Measurements from ENCODE around the gene NDRG3.

Gene NDRG3

DNA sequence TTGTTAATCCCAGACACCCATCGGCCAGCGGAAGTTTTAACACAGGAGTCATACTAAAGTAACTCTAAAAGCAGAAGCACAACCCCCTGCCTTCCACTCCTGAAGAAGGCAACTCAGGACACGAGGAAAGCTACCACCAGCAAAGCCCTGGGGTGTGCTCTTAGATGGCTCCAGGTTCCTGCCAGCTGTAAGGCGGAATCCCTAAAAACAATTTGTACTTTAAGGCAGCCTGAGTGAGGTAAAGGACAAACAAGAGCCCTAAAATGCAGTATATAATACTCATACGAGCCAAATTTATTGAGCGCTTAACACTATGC is 8.7 kb downstream of the NDRG3 start:
- no peak overlapping the region for H3K4me2 ChIP-seq (ENCODE audit: low read depth, low read length)
- DNase-seq = no peak

DNA sequence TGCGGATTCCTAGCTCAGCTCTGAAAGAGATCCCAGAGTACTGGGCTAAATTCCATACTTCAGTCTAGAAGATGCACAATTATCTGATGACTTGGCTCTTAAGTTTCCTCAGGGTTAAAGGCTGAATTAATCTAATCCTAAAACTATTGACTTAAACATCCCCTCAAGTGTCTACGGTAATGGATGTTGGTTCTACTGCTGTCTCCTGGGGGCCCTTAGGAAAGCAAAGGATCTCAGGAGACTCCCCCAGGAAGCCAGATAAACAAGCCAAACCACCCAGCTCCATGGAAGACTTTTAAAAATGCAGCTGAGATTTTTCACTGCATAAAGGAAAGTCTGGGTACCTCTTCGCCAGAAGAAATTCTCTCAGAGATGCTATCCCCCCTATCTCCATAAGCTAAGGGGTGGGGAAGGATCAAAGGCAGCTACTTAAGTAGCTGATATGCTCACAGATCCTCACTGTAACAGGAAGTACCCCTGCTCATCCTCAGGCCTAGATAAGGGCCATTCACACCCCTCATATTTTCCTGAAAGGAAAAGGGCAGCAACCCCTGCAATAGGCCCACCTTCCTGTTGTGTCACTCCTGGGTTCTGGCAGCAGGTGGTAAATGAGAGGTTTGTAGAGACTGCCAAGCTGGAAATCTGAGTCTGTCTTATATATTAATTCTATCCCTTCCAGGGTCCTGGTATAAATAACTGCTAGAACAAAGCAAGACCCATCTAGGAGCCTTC is 9.3 kb downstream of the NDRG3 start:
- no peak for TF ChIP-seq EZH2 (optimal IDR thresholded peaks at IDR 0.05; ENCODE audit: low read depth, low read length)
- TF ChIP-seq, protein P1, sequence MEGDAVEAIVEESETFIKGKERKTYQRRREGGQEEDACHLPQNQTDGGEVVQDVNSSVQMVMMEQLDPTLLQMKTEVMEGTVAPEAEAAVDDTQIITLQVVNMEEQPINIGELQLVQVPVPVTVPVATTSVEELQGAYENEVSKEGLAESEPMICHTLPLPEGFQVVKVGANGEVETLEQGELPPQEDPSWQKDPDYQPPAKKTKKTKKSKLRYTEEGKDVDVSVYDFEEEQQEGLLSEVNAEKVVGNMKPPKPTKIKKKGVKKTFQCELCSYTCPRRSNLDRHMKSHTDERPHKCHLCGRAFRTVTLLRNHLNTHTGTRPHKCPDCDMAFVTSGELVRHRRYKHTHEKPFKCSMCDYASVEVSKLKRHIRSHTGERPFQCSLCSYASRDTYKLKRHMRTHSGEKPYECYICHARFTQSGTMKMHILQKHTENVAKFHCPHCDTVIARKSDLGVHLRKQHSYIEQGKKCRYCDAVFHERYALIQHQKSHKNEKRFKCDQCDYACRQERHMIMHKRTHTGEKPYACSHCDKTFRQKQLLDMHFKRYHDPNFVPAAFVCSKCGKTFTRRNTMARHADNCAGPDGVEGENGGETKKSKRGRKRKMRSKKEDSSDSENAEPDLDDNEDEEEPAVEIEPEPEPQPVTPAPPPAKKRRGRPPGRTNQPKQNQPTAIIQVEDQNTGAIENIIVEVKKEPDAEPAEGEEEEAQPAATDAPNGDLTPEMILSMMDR (IDR thresholded peaks at IDR 0.05; ENCODE audit: low read length) = no peak
- TF ChIP-seq EZH2phosphoT487 (IDR thresholded peaks at IDR 0.05; ENCODE audit: low read length) = no peak
- Histone ChIP-seq H3K9me3 (replicated peaks; ENCODE audit: insufficient read depth, low read length) (no peaks in the 10 kb centered on the region), H3K36me3 (replicated peaks; ENCODE audit: insufficient read depth, low read length) (no peaks in the 10 kb centered on the region), H3K27ac (ENCODE audit: low read length) (no peak overlapping the region), H3K9me2 (replicated peaks; ENCODE audit: insufficient read depth, low read length) (no peaks in the 10 kb centered on the region), H3K4me3 (ENCODE audit: low read length) (no peak overlapping the region), H3F3A (ENCODE audit: insufficient read depth, low read length) (no peaks in the 10 kb centered on the region), H3K27me3 (replicated peaks; ENCODE audit: insufficient read depth, low read length) (no peaks in the 10 kb centered on the region), H3K9ac (ENCODE audit: low read length) (no peak overlapping the region), H3K4me1 (ENCODE audit: low read length) (no peaks in the 10 kb centered on the region), H2AFZ (ENCODE audit: low read length) (no peak overlapping the region), H3K79me2 (ENCODE audit: low read length) (0 out of 2 replicates have a peak, but pooled peaks cover 5% of the 10 kb centered on the region), H4K20me1 (ENCODE audit: insufficient read depth, low read length) (no peaks in the 10 kb centered on the region), H3K4me2 (ENCODE audit: low read depth, low read length) (no peak overlapping the region)
- DNase-seq = no peak

More for the DNA sequence above, 8.7 kb downstream of the NDRG3 start:
- no peak overlapping the region for H3K27ac ChIP-seq (ENCODE audit: low read length)
- H3K36me3 ChIP-seq (replicated peaks; ENCODE audit: insufficient read depth, low read length) = no peaks in the 10 kb centered on the region
- no peak for TF ChIP-seq EZH2 (optimal IDR thresholded peaks at IDR 0.05; ENCODE audit: low read depth, low read length)
- TF ChIP-seq EZH2phosphoT487 (IDR thresholded peaks at IDR 0.05; ENCODE audit: low read length) = no peak
- TF ChIP-seq, protein P1 (IDR thresholded peaks at IDR 0.05; ENCODE audit: low read length) = no peak
- H3K4me1 ChIP-seq (ENCODE audit: low read length) = no peaks in the 10 kb centered on the region
- H2AFZ ChIP-seq (ENCODE audit: low read length) = no peak overlapping the region
- H3K9me2 ChIP-seq (replicated peaks; ENCODE audit: insufficient read depth, low read length) = no peaks in the 10 kb centered on the region
- H3K79me2 ChIP-seq (ENCODE audit: low read length) = 0 out of 2 replicates have a peak, but pooled peaks cover 5% of the 10 kb centered on the region
- H3K4me3 ChIP-seq (ENCODE audit: low read length) = no peak overlapping the region
- H3K9me3 ChIP-seq (replicated peaks; ENCODE audit: insufficient read depth, low read length) = no peaks in the 10 kb centered on the region
- no peak overlapping the region for H3K9ac ChIP-seq (ENCODE audit: low read length)
- H3K27me3 ChIP-seq (replicated peaks; ENCODE audit: insufficient read depth, low read length) = no peaks in the 10 kb centered on the region
- H4K20me1 ChIP-seq (ENCODE audit: insufficient read depth, low read length) = no peaks in the 10 kb centered on the region
- no peaks in the 10 kb centered on the region for H3F3A ChIP-seq (ENCODE audit: insufficient read depth, low read length)

DNA sequence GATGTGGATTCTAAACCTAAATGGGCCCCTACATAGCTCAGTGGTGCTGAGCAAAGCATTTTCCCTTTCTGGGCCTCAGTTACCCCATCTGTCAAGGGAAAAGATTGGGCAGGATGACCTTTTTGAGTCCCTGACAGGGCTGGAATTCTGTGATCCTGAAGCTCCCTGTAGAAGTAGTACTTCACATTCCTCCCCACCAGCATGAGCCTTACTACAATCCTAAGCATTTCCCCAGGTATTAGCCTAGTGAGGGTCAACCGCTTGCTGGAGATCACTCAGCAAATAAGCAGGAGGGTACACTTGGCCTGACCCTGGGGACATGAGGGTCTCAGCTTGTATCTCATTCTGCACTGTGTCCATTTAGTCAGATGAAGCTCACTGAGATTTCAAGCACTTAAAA is 13.4 kb downstream of the NDRG3 start:
- Histone ChIP-seq H3K27ac (ENCODE audit: low read length) (no peak overlapping the region), H3K9me2 (replicated peaks; ENCODE audit: insufficient read depth, low read length) (no peaks in the 10 kb centered on the region), H3K79me2 (ENCODE audit: low read length) (0 out of 2 replicates have a peak, but pooled peaks cover under 1% of the 10 kb centered on the region), H3K9ac (ENCODE audit: low read length) (no peak overlapping the region), H3F3A (ENCODE audit: insufficient read depth, low read length) (no peaks in the 10 kb centered on the region), H3K27me3 (replicated peaks; ENCODE audit: insufficient read depth, low read length) (no peaks in the 10 kb centered on the region), H3K4me3 (ENCODE audit: low read length) (no peak overlapping the region), H3K36me3 (replicated peaks; ENCODE audit: insufficient read depth, low read length) (no peaks in the 10 kb centered on the region), H3K4me1 (ENCODE audit: low read length) (no peaks in the 10 kb centered on the region), H2AFZ (ENCODE audit: low read length) (no peak overlapping the region), H4K20me1 (ENCODE audit: insufficient read depth, low read length) (no peaks in the 10 kb centered on the region), H3K9me3 (replicated peaks; ENCODE audit: insufficient read depth, low read length) (no peaks in the 10 kb centered on the region), H3K4me2 (ENCODE audit: low read depth, low read length) (no peak overlapping the region)
- TF ChIP-seq EZH2phosphoT487 (IDR thresholded peaks at IDR 0.05; ENCODE audit: low read length) (no peak), EZH2 (optimal IDR thresholded peaks at IDR 0.05; ENCODE audit: low read depth, low read length) (no peak)
- TF ChIP-seq, protein P1 (IDR thresholded peaks at IDR 0.05; ENCODE audit: low read length) = no peak
- no peak for DNase-seq
